Stimulated activated effector memory CD8-positive, alpha-beta T cell treated with anti-CD3 and anti-CD28 coated beads, Interleukin-12 subunit alpha, Interleukin-12 subunit beta, amount 100 ng/mL, for 72 hours (primary cell): ENCODE results near the gene ZC3H8.
A peak's percentile ranks its signal among the peaks of the same experiment; 100 is the strongest.
"Not testable (repeated sequence)": the region's sequence is repeated elsewhere in the genome, so short reads cannot be mapped to it uniquely, and the experiment has no call there.

Experiments used
- ATAC-seq: fragments of 150-1000 bp; cut with Tn5 transposase; 2 replicates; pipeline ENCODE4 v1.10.0; 2021
- DNase-seq, 2 donors: peaks; one replicate each; pipeline ENCODE4 v3.0.0; 2021 to 2022; ENCODE audit warnings: low spot score in 2 of 2
- H3K27ac Mint-ChIP-seq: one replicate; pipeline ENCODE4 v1.8.0; 2022; ENCODE audit warnings: mild to moderate bottlenecking, mixed read lengths
- H3K36me3 Mint-ChIP-seq: one replicate; pipeline ENCODE4 v1.8.0; 2022; ENCODE audit warnings: mild to moderate bottlenecking, mixed read lengths
- H3K4me1 Mint-ChIP-seq: one replicate; pipeline ENCODE4 v1.8.0; 2022; ENCODE audit warnings: mixed read lengths
- H3K4me3 Mint-ChIP-seq: one replicate; pipeline ENCODE4 v1.8.0; 2022; ENCODE audit warnings: mild to moderate bottlenecking, mixed read lengths
- H3K9me3 Mint-ChIP-seq: one replicate; pipeline ENCODE4 v1.8.0; 2022; ENCODE audit warnings: mixed read lengths

Gene ZC3H8

DNA sequence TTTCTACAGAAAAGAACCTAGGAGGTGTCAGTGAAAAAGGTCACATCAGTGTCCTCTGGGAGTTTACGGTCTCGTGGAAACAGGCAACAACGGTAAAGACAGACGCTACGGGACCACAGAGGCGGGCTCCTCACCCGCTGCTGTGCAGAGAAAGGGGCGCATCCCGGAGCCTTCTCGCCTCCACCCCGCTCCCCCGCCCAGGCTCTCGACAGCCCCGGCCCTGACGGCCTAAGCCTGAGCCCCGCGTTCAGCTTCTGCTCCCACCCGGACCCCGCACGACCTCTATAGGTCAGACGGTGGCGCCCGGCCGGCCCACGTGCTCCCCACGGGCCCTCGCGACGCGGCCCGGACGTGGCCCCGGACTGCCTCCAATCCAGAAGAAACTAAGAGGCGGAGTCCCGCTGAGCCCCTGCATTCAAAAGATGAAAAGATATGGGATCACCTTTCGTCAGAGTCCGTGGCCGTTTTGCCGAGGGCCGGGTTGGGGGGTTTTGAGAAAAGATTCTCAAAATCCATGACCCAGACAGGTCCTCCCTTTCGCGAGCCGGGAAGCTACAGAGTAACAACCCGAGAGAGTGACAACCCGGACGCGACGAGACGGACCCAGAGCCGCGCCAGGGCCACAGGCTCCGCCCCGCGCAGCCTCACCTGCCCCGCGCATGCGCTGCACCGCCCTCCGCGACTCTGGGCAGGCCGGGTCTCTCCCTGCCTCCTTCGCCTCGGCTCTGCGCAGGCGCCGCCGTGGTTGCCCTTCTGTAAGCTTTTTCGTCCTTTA, at the start of gene ZC3H8:
TSS of gene ZC3H8 (minus strand) at position 577 of the 775 bp plus-strand sequence. CDS start at position 516, 61 bp downstream.
- Mint-ChIP-seq H3K27ac (peak within 1 kb of the TSS; percentile 88), H3K36me3 (peaks cover 9% of the 10 kb centered on the region), H3K9me3 (no peaks in the 10 kb centered on the region), H3K4me3 (no peak within 1 kb of the TSS), H3K4me1 (peaks cover 4% of the 10 kb centered on the region)
- ATAC-seq, result peak; percentile 94
- DNase-seq, result peak; percentile 96 to 97

DNA sequence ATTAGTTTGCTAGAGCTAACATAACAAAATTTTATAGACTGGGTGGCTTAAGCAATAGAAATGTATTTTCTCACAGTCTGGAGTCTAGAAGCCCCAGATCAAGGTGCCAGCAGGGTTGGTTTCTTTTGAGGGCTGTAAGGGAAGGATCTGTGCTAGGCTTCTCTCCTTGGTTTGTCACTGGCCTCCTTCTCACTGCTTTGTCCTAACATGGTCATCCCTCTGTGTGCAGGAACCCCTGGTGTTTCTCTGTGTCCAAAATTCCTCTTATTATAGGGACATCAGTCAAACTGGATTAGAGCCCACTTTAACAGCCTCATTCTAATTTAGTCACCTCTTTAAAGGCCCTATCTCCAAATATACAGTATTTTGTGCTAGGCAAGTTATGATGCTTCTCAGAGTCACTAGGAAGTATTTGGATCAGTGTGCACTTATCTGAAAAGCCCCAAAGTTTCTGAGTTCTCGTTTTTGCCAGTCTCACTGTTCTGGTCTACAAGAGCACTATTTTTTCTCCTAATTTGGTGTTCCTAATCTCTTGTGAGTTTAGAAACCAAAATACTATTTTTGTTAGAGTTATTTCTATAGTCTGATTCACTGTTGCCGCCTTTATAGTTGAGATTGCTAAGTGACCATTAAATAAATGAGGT, 49.6 kb upstream of the ZC3H8 start:
- H3K36me3 Mint-ChIP-seq, result peaks cover 29% of the 10 kb centered on the region
- H3K4me3 Mint-ChIP-seq, result no peak overlapping the region
- H3K27ac Mint-ChIP-seq, result peak overlapping the region; percentile 50
- no peaks in the 10 kb centered on the region for H3K4me1 Mint-ChIP-seq
- DNase-seq (no peak), ATAC-seq (no peak)
- no peaks in the 10 kb centered on the region for H3K9me3 Mint-ChIP-seq

DNA sequence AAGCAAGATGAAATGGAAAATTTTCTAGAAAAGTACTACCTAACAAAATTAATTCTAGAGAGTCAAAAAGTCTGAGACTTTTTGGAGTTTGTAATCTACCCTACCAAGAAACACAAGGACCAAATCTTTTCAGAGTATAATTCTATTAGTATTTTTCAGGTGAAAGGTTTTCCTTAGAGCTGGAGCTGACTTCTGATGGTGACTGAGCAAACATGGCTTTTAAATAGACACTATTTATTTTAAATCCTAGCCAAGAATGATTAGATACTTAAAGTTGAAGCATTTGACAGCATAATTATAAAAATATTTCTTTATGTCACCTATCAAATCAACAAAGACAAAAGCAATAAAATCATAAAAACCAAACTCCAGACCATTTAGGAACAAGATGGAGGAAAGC, 47.1 kb upstream of the ZC3H8 start:
- no peaks in the 10 kb centered on the region for H3K9me3 Mint-ChIP-seq
- DNase-seq (no peak), ATAC-seq (no peak)
- H3K36me3 Mint-ChIP-seq, result peaks cover 23% of the 10 kb centered on the region
- H3K27ac Mint-ChIP-seq, result no peak overlapping the region
- no peak overlapping the region for H3K4me3 Mint-ChIP-seq
- peaks cover under 1% of the 10 kb centered on the region for H3K4me1 Mint-ChIP-seq

DNA sequence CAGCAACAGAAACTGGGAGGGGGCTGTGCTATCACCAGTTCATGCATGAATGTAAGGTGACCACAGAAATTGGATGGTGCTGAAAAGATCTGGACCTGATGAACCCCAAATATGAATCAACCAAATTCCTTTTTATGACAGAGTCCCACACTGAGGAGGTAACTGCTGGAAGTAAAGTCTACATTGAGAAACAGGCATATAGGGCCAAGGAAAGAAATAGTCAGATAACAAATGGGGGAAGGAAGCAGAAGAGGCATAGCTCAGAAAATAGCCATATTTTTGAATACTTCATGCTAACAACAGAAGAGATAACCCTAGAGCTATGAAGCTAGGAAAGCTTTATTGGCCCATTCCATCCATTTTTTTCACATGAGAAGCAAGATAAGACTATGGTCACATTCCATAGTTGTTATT, 46.3 kb upstream of the ZC3H8 start:
- Mint-ChIP-seq H3K27ac (no peak overlapping the region), H3K9me3 (no peaks in the 10 kb centered on the region), H3K36me3 (peaks cover 15% of the 10 kb centered on the region), H3K4me3 (no peak overlapping the region), H3K4me1 (peaks cover 6% of the 10 kb centered on the region)
- no peak for ATAC-seq
- no peak for DNase-seq

DNA sequence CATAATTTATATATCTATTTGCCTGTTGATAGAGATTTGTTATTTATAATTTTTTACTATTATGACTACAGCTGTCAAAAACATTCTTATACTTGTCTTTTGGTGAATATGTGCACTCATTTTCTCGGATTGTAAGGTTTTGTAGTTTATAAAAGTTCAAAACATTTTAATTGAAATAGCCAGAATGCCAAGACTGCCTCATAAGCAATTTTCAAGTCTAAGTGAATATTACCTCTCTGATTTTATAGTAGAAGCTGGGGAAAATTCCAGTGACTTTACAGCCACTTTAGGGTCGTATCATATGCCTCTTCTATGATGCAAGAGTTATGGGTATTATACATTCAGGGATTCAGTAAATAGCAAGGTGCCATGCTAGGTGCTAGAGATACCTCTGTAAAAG, 41.6 kb upstream of the ZC3H8 start:
- peaks cover 6% of the 10 kb centered on the region for H3K4me1 Mint-ChIP-seq
- H3K4me3 Mint-ChIP-seq, result no peak overlapping the region
- H3K9me3 Mint-ChIP-seq, result no peaks in the 10 kb centered on the region
- peaks cover 7% of the 10 kb centered on the region for H3K36me3 Mint-ChIP-seq
- no peak for DNase-seq
- no peak overlapping the region for H3K27ac Mint-ChIP-seq
- no peak for ATAC-seq

DNA sequence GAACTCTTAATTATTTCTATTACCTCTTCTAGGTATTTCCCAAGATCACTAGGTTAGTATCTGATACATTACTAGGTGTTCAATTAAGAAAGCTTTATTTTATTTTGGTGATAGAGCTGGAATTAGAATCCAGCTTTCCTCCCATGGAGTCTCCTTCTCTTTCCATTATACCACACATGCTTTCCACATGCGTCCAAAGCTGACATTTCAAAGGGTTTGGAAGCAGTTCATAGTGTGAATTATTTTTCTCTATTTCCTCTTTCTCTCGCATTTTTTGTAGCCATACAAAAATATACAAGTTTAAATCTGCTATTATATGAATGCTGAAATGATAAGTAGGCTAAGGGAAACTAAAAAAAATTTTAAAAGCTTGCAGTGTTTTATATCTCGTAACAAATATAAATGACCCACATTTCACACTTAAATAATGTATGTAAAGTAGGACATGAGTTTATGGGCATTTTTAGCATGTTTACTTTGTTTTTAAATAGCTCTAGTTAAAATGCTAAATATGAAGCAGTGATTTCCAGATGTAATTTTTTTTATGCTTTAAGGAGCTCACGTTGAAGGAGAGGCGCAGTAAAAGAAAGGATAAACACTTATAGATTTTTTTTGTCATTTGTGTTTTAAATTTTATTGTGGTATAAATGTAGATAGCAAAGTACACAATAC, 40.7 kb upstream of the ZC3H8 start:
- Mint-ChIP-seq H3K9me3 (no peaks in the 10 kb centered on the region), H3K36me3 (peaks cover 7% of the 10 kb centered on the region), H3K4me3 (no peak overlapping the region), H3K4me1 (peaks cover 6% of the 10 kb centered on the region), H3K27ac (no peak overlapping the region)
- DNase-seq (no peak), ATAC-seq (no peak)

DNA sequence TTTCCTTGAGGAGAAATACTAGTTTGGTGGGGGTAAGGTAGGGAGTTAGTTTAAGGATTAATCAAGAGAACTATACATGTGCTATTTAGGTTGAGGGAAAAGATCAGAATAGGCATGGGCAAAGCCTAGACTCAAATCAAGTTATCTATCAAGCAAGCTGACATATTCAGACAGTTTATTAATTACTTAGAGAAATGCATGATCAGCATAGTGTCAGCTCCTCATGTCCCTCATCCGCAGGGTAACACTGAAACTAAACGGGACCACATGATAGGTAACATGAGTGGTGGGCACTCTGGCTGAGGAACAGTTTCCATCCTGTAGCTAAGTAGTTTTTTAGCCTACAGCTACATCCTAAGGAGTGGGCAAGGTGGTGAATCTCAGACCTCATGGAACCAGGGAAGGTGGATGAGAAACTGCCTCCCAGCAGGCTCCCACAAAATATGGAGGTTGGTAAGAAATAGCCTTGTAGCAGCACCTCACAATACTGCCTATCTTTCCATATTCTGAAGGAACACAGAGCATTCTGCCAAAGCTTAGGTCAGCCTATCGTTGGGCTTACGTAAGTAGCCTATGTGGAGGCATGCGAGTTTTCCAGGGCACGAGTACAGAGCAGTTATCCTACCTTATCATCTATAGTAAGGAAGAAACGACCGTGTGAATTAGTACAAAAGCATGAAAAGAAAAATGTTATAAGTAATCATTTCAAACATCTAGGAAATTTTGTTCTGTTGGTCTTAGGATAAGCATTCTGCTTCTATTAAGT, 39.0 kb upstream of the ZC3H8 start:
- H3K27ac Mint-ChIP-seq, result no peak overlapping the region
- H3K4me1 Mint-ChIP-seq, result peaks cover 6% of the 10 kb centered on the region
- no peaks in the 10 kb centered on the region for H3K9me3 Mint-ChIP-seq
- no peak overlapping the region for H3K4me3 Mint-ChIP-seq
- no peak for ATAC-seq
- H3K36me3 Mint-ChIP-seq, result no peaks in the 10 kb centered on the region
- DNase-seq, result no peak

DNA sequence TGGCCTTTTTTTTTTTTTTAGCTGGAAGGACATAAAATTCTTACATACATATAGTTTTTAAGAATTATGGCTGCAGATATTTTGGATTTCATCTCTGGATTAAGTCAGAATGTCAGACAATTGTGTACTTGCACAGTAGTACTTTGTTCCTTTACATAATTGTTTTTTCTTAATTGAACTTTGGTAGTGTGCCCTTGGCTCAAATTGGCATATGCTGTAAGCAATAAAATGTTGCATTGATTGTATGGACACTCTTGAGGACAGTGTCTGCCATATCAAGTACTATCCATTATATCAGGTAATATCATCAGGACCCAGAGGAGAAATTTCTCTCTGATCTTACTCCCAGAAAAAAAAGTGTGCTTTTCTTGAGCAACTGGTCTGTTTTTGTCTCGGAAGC, 35.8 kb upstream of the ZC3H8 start:
- Mint-ChIP-seq H3K36me3 (no peaks in the 10 kb centered on the region), H3K4me1 (no peaks in the 10 kb centered on the region), H3K4me3 (no peak overlapping the region), H3K9me3 (no peaks in the 10 kb centered on the region), H3K27ac (no peak overlapping the region)
- DNase-seq, result no peak
- no peak for ATAC-seq

DNA sequence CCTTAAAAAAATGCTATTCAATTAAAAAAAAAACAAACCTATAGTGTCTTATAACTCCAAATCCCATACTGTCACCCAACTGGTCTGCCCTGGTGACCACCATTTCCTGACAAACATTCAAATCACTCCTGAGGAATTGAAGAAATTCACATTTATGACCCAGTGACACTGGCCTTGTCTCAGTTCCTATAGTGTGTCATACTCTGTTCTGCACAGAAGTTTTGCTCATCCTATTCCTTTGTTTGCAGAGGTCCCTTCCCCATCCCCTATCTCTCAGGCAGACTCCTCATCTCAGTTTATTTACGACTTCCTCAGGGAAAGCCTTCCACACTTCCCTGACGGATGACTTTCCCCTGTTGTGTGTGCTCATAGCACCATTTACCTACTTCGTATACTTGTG, 35.2 kb upstream of the ZC3H8 start:
- H3K9me3 Mint-ChIP-seq, result no peaks in the 10 kb centered on the region
- no peak overlapping the region for H3K27ac Mint-ChIP-seq
- no peak for ATAC-seq
- H3K36me3 Mint-ChIP-seq, result no peaks in the 10 kb centered on the region
- no peak overlapping the region for H3K4me3 Mint-ChIP-seq
- DNase-seq, result no peak
- H3K4me1 Mint-ChIP-seq, result no peaks in the 10 kb centered on the region

DNA sequence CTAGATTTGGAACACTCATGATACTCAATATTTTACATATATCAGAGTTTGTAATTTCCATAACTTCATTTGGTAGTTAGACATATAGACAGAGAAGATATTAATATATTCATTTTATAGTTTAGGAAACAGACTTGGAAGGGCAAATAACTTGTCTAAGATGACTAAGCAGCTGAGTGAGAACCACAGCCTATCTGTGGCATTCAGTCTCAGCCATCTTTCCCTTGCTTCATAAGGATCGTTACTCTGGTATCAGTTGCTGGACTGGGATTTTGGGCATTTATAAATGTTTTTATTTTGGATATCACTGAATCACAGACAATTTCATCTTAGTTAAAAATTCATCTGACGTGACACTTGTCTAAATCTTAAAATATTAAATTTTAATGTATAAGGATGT, 28.7 kb upstream of the ZC3H8 start:
- not testable (repeated sequence) for ATAC-seq, H3K4me3 Mint-ChIP-seq, DNase-seq, H3K9me3 Mint-ChIP-seq, H3K27ac Mint-ChIP-seq, H3K36me3 Mint-ChIP-seq
- H3K4me1 Mint-ChIP-seq, result peaks cover 14% of the 10 kb centered on the region

DNA sequence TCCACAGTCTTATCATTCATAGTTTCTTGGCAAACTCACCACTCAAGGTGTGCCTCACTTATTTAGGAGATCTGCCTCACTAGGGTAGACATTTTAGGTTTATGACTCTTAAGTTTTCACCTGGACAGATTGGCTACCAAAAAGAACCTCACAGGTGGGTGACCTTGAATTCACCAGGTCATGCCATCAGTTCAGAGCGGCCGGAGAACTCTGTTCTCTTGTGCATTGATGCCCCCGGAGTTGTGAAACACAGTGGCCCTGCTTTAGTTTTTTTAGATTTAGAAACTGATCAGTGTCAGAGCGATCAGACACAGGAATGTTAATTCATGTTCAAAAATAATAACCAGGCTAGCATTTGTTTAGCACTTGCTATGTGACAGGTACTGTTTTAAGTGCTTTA, 27.2 kb upstream of the ZC3H8 start:
- not testable (repeated sequence) for DNase-seq, ATAC-seq, H3K36me3 Mint-ChIP-seq, H3K27ac Mint-ChIP-seq, H3K4me3 Mint-ChIP-seq, H3K9me3 Mint-ChIP-seq
- H3K4me1 Mint-ChIP-seq, result peaks cover 14% of the 10 kb centered on the region

DNA sequence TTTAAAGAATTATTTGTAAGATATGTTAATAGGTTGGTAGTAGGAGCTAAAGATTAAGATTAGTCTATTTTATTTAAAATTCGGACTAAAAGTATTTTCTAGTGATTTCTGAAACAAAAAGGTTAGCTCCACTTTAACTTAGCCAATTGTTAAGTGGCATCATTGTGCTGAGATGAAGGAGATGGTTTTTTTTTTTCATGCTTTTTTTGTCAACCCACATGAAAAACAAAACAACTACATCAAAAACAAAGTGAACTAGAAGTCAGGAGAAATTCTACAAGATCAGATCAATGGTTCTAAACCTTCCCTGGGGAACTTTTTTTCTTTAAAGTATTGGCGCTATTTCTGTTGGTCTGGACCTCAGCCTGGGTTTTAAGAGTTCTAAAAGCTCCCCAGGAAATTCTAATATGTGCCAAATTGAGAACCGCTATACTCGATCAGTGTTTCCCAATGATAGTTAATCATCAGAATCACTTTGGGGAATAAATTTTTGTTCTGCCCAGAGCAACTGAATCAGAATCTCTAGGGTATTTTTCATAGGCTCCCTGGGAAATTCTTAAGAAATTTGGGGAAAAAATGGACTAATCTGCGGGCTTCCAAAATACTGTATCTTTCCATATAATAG, 22.9 kb upstream of the ZC3H8 start:
- H3K4me3 Mint-ChIP-seq, result no peak overlapping the region
- no peak for ATAC-seq
- DNase-seq, result no peak

DNA sequence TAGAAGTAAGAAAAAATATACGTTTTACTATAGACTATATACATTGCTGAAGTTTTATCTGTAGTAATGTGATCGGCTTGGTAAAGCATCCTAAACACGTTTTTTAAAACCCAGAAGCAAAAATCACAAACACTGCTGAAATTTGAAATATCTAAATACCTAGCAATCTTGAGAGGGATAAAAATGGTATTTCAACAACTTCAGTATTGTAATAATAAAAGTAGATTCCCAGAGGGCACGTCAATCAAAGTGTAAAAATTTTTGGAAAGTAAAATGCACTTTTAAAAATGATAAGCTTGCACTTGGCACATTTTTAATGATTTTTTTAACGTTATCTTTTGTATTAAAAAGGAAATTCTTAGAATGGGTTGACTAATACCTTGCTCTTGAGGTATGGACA, 22.1 kb upstream of the ZC3H8 start:
- Mint-ChIP-seq H3K4me1 (peaks cover 14% of the 10 kb centered on the region), H3K9me3 (no peaks in the 10 kb centered on the region), H3K36me3 (peaks cover 10% of the 10 kb centered on the region), H3K4me3 (peak overlapping the region; percentile 84), H3K27ac (peak overlapping the region; percentile 99)
- no peak for DNase-seq
- ATAC-seq, result no peak

More for the DNA sequence above, 22.9 kb upstream of the ZC3H8 start:
- Mint-ChIP-seq H3K36me3 (peaks cover 10% of the 10 kb centered on the region), H3K27ac (no peak overlapping the region), H3K9me3 (no peaks in the 10 kb centered on the region), H3K4me1 (peaks cover 14% of the 10 kb centered on the region)

DNA sequence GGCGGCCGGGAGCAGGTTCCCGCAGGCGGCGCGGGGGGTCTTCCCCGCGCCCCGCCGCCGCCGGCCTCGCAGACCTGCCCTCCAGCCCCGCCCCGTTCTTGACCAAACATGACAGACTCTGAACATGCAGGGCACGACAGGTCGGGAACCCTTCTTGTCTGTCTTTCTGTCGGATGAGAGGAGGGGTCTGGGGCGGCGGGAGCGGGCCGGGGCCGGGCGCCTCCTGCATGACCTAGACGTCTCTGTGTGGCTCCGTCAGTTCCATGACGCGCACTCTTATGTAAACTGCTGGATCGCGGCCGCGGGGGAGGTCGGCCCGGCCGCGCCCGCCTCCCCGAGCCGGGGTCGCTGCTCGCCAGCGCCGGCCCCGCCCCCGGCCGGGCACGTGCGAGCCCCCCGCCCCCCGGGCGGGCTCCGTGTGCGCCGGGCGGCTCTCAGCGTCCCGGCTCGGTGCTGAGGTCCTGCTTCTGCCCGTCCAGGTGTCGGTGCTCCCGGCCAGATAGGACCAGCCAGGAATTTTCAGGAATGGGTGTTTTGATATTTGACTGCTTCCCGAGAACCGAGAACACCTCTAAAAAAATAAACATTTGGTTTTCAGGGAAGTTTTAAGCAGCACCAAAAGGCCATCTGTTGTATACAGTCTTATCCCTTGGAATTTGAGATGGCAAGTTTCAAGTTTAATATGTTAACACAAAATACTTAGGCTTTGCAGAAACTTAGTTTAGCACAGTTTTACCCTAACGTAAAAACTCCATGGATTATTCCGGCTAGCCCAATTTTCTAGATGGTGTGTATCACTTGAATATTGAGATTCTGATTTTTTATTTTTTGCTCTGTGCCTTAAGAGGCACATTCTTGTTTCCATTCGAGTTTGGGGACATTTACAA, 21.3 kb upstream of the ZC3H8 start:
- peak; percentile 67 to 90 for DNase-seq
- H3K27ac Mint-ChIP-seq, result peak overlapping the region; percentile 99

More for the DNA sequence above, 21.3 kb upstream of the ZC3H8 start:
- H3K4me1 Mint-ChIP-seq, result peaks cover 7% of the 10 kb centered on the region
- peak; percentile 82 for ATAC-seq
- H3K4me3 Mint-ChIP-seq, result peak overlapping the region; percentile 84
- no peaks in the 10 kb centered on the region for H3K9me3 Mint-ChIP-seq
- peaks cover 10% of the 10 kb centered on the region for H3K36me3 Mint-ChIP-seq
